A549 (cell line): ENCODE data around the gene POMT2.

Experiments
- CHD4 ChIP-seq: fragments of 200-600 bp; sonication (generic); IDR thresholded peaks from 2 replicates; pipeline ENCODE4 v1.6.1; 2016; ENCODE audit warnings: antibody characterized with exemption, mild to moderate bottlenecking, borderline replicate concordance
- CTCF ChIP-seq: fragments of >200 bp; sonication (Bioruptor Twin); formaldehyde crosslinking; IDR thresholded peaks from 3 replicates; pipeline ENCODE4 v1.5.1; 2016
- EP300 ChIP-seq, 2 experiments: fragments of >200 bp; sonication (Bioruptor Twin); formaldehyde crosslinking; IDR thresholded peaks; 2 replicates in 1 of 2; 3 replicates in 1 of 2; pipeline ENCODE4 v1.6.1; 2016 to 2017
- HEYL ChIP-seq: fragments of 250-450 bp; sonication (Bioruptor Pico); IDR thresholded peaks from 2 replicates; pipeline ENCODE4 v1.8.0; 2021; ENCODE audit warnings: mild to moderate bottlenecking, moderate library complexity
- KDM1A ChIP-seq: fragments of 200-600 bp; sonication (generic); IDR thresholded peaks from 2 replicates; pipeline ENCODE4 v1.6.1; 2016; ENCODE audit warnings: low read depth, mild to moderate bottlenecking
- MAFK ChIP-seq: fragments of 450-650 bp; IDR thresholded peaks from 2 replicates; pipeline ENCODE4 v1.6.1; 2014; ENCODE audit not compliant: partially characterized antibody
- MAX ChIP-seq: IDR thresholded peaks from 2 replicates; pipeline ENCODE4 v1.6.1; 2012
- MAZ ChIP-seq: fragments of 150-350 bp; IDR thresholded peaks from 2 replicates; pipeline ENCODE4 v1.6.1; 2014; ENCODE audit warnings: antibody characterized with exemption, low read depth, low read length, borderline replicate concordance
- POLR2A ChIP-seq: IDR thresholded peaks from 2 replicates; pipeline ENCODE4 v1.6.1; 2012; ENCODE audit warnings: mild to moderate bottlenecking, low read length
- REST ChIP-seq: fragments of 200-600 bp; sonication (generic); IDR thresholded peaks from 2 replicates; pipeline ENCODE4 v1.6.1; 2016; ENCODE audit warnings: antibody characterized with exemption, mild to moderate bottlenecking, moderate library complexity
- ZFP36 ChIP-seq: fragments of 450-650 bp; IDR thresholded peaks from 2 replicates; pipeline ENCODE4 v1.6.1; 2014; ENCODE audit warnings: borderline replicate concordance; ENCODE audit not compliant: partially characterized antibody

- TF ChIP-seq ZFP36 (no peak), CHD4 (no peak), CTCF (no peak), MAFK (no peak), REST (no peak), POLR2A (no peak), HEYL (CRISPR knock-in tag) (no peak), MAX (no peak), MAZ (no peak), KDM1A (no peak), EP300 (IDR thresholded peaks at IDR 0.05) (no peak)
Measured at GRCh38 chr14:77346495-77346894, 25.8 kb upstream of the POMT2 start.
